ENCODE results near the gene GRHL3.

DNA sequence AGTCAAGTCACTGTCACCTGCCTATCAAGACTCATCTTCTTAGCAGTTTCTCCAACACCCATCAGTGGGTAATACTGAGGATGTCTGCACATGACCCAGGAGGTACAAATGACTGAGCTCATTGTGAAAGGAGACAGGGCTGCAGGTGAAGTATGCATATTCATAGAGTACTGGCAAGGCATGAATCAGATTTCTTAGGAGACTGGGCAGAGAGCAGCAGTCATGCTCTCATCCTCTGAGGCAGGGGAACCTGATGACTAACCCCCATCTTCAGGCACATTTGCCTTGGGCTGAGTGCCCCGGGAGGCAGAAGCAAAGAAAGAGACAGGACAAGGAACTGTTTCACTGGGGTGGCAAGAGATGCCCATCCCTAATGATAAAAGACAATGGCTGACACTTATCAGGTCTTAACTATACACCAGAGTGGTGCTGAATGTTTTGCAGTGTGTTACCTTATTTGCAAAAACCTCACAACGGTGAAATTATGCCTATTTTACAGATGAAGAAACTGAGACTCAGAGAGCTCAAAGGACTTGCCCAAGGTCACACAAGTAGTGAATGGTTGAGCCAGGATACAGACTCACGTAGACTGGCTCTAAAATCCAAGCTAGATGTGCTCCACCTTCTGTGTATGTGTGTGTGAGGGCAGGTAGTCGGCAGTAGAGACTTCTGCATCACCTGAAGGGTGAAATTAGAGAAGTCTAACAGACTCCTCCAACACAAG lies 9.2 kb upstream of the GRHL3 start:
- TF ChIP-seq, protein P1, sequence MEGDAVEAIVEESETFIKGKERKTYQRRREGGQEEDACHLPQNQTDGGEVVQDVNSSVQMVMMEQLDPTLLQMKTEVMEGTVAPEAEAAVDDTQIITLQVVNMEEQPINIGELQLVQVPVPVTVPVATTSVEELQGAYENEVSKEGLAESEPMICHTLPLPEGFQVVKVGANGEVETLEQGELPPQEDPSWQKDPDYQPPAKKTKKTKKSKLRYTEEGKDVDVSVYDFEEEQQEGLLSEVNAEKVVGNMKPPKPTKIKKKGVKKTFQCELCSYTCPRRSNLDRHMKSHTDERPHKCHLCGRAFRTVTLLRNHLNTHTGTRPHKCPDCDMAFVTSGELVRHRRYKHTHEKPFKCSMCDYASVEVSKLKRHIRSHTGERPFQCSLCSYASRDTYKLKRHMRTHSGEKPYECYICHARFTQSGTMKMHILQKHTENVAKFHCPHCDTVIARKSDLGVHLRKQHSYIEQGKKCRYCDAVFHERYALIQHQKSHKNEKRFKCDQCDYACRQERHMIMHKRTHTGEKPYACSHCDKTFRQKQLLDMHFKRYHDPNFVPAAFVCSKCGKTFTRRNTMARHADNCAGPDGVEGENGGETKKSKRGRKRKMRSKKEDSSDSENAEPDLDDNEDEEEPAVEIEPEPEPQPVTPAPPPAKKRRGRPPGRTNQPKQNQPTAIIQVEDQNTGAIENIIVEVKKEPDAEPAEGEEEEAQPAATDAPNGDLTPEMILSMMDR (IDR thresholded peaks at IDR 0.05): no peak
- TF ChIP-seq POLR2A (IDR thresholded peaks at IDR 0.05): no peak
